ENCODE measurements around the gene TCF20. TPM values are rescaled to one million over a fixed set of nuclear protein-coding genes. Genes with fewer than 3 reads are reported as not detected.

The TCF20 gene
- total RNA-seq (26.4 TPM), polyA plus RNA-seq (9.9 TPM)
- long read RNA-seq, donor 1, full-length matches to known transcripts: 1 of 1 reads
- long read RNA-seq, donor 1, partial matches to known transcripts: 0 of 1 reads
- long read RNA-seq, donor 1, other reads (novel, unspliced or antisense): 0 of 1 reads
- long read RNA-seq, donor 2, full-length matches to known transcripts: 13 of 27 reads
- long read RNA-seq, donor 2, partial matches to known transcripts: 14 of 27 reads
- long read RNA-seq, donor 2, other reads (novel, unspliced or antisense): 0 of 27 reads
- long read RNA-seq, donor 3, full-length matches to known transcripts: 8 of 17 reads
- long read RNA-seq, donor 3, partial matches to known transcripts: 0 of 17 reads
- long read RNA-seq, donor 3, other reads (novel, unspliced or antisense): 9 of 17 reads
- long read RNA-seq, donor 4, full-length matches to known transcripts: 5 of 12 reads
- long read RNA-seq, donor 4, partial matches to known transcripts: 0 of 12 reads
- long read RNA-seq, donor 4, other reads (novel, unspliced or antisense): 7 of 12 reads
- long read RNA-seq, donor 5, full-length matches to known transcripts: 8 of 8 reads
- long read RNA-seq, donor 5, partial matches to known transcripts: 0 of 8 reads
- long read RNA-seq, donor 5, other reads (novel, unspliced or antisense): 0 of 8 reads
- long read RNA-seq, donor 6, full-length matches to known transcripts: 3 of 11 reads
- long read RNA-seq, donor 6, partial matches to known transcripts: 0 of 11 reads
- long read RNA-seq, donor 6, other reads (novel, unspliced or antisense): 8 of 11 reads
- long read RNA-seq, donor 7, full-length matches to known transcripts: 7 of 7 reads
- long read RNA-seq, donor 7, partial matches to known transcripts: 0 of 7 reads
- long read RNA-seq, donor 7, other reads (novel, unspliced or antisense): 0 of 7 reads
- long read RNA-seq, donor 8, full-length matches to known transcripts: 3 of 3 reads
- long read RNA-seq, donor 8, partial matches to known transcripts: 0 of 3 reads
- long read RNA-seq, donor 8, other reads (novel, unspliced or antisense): 0 of 3 reads
- long read RNA-seq, donor 9, full-length matches to known transcripts: 3 of 9 reads
- long read RNA-seq, donor 9, partial matches to known transcripts: 6 of 9 reads
- long read RNA-seq, donor 9, other reads (novel, unspliced or antisense): 0 of 9 reads
- long read RNA-seq, donor 10, full-length matches to known transcripts: 7 of 16 reads
- long read RNA-seq, donor 10, partial matches to known transcripts: 9 of 16 reads
- long read RNA-seq, donor 10, other reads (novel, unspliced or antisense): 0 of 16 reads

DNA sequence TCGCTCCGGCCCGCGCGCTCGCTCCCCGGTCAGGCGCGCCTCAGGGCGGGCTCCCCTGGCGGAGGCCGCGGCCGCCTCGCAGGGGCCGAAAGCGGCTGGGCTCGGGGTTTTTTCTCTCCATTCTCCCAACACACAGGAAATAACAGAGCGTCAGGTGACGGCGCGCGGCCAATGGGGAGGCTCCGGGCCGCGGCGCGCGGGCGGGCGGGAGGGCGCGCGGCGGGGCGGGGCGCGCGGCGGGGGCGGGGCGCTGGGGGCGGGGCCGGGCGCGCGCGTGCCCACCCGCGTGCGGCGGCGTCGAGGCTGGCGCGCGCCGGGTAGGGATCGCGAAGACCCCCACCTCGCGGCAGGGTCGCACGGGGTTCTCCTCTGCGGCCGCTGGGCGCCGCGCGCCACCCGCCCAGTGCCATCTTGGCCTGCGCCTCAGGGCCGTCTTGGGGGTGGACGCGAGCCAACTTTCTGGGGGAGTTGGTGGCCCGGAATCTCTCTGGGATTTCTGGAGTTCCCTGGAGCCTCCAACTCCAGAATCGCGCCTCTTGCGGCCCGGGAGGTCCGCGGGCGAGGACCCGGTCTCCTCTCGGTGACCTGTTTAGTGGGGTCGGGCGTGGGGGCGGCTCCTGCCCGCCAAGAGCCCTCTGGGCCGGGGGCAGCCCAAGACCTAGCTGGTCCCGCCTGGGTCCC lies at the start of gene TCF20:
Gene TCF20 (minus strand): TSS at position 144 of the 681 bp plus-strand sequence. CDS start 55,348 bp downstream, outside the sequence.
- peaks cover 15 to 17% of the 10 kb centered on the region in 2 donors for H3K4me1 ChIP-seq (ENCODE audit: control insufficient read depth in 2 of 2, insufficient read depth in 2 of 2, low read length in 2 of 2)
- peaks cover 0 to 2% of the 10 kb centered on the region in 2 donors for H3K27me3 ChIP-seq (ENCODE audit: control insufficient read depth in 2 of 2, insufficient read depth in 1 of 2, low read length in 1 of 2)
- WGBS: 11% methylated on average over 91 of the region's 91 CpGs
- peaks cover 0 to 4% of the 10 kb centered on the region in 2 donors for H3K9me3 ChIP-seq (ENCODE audit: control insufficient read depth in 2 of 2, insufficient read depth in 1 of 2, low read length in 1 of 2)
- peak in 4 of 9 donors; percentile 70 to 88 (median 76) for DNase-seq (ENCODE audit: low read depth in 6 of 9, low spot score in 9 of 9)
- peak within 1 kb of the TSS; percentile 92 to 98 for H3K4me3 ChIP-seq (ENCODE audit: low read length in 2 of 2)
- H3K36me3 ChIP-seq (ENCODE audit: control insufficient read depth in 2 of 2, insufficient read depth in 2 of 2, low read length in 1 of 2): peaks cover 0 to 2% of the 10 kb centered on the region in 2 donors
- H3K27ac ChIP-seq (ENCODE audit: low read depth in 1 of 2, low read length in 1 of 2): peak within 1 kb of the TSS; percentile 80 to 92

DNA sequence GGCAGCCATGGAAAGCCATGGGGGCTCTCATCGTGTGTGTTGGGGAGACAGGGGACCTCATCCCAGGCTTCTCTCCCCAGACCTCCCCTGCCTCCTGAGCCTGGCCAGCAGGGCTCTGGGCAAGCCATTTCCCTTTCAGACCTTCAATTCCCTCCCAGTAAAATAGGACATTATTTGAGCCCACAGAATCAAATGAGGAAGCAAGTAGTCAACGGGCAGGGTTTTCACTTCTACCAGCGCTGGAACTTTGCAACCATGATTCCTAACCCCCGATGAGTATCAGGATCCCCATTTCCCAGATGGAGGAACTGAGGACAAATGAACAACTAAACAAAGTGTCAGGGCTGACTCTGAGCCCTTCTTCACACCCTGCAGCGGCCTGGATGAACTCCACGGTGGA lies 48.9 kb upstream of the TCF20 start:
- Histone ChIP-seq H3K27ac (ENCODE audit: low read depth in 1 of 2, low read length in 1 of 2) (no peak overlapping the region), H3K27me3 (ENCODE audit: control insufficient read depth in 2 of 2, insufficient read depth in 1 of 2, low read length in 1 of 2) (peaks cover 0 to 3% of the 10 kb centered on the region in 2 donors), H3K4me1 (ENCODE audit: control insufficient read depth in 2 of 2, insufficient read depth in 2 of 2, low read length in 2 of 2) (peaks cover 0 to 7% of the 10 kb centered on the region in 2 donors), H3K36me3 (ENCODE audit: control insufficient read depth in 2 of 2, insufficient read depth in 2 of 2, low read length in 1 of 2) (no peaks in the 10 kb centered on the region), H3K4me3 (ENCODE audit: low read length in 2 of 2) (no peak overlapping the region), H3K9me3 (ENCODE audit: control insufficient read depth in 2 of 2, insufficient read depth in 1 of 2, low read length in 1 of 2) (no peaks in the 10 kb centered on the region)
- 85% methylated on average over 6 of the region's 6 CpGs for WGBS
- no peak for DNase-seq (ENCODE audit: low read depth in 6 of 9, low spot score in 9 of 9)

DNA sequence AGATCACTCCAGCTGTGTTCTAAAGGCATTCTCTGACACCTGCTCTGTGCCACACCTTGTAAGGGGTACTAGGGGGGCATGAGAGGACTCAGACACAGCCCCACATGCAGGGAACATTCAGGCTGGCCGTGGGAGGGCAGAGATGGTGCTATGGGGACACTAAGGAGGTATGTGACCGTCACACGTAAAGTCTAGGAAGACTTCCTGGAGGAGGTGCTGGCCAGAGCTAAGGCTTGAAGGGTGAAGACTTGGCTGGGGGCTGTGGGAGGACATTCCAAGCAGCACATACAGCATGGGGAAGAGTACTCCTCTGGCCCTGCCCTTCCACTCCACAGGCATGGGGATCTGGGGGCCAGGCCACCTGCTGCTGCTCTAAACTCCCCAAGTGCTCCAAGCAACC lies 48.5 kb upstream of the TCF20 start:
- peaks cover 0 to 7% of the 10 kb centered on the region in 2 donors for H3K27me3 ChIP-seq (ENCODE audit: control insufficient read depth in 2 of 2, insufficient read depth in 1 of 2, low read length in 1 of 2)
- DNase-seq (ENCODE audit: low read depth in 6 of 9, low spot score in 9 of 9): no peak
- no peak overlapping the region for H3K4me3 ChIP-seq (ENCODE audit: low read length in 2 of 2)
- WGBS: 95% methylated on average over 3 of the region's 3 CpGs
- H3K36me3 ChIP-seq (ENCODE audit: control insufficient read depth in 2 of 2, insufficient read depth in 2 of 2, low read length in 1 of 2): no peaks in the 10 kb centered on the region
- H3K4me1 ChIP-seq (ENCODE audit: control insufficient read depth in 2 of 2, insufficient read depth in 2 of 2, low read length in 2 of 2): peaks cover 0 to 11% of the 10 kb centered on the region in 2 donors
- H3K9me3 ChIP-seq (ENCODE audit: control insufficient read depth in 2 of 2, insufficient read depth in 1 of 2, low read length in 1 of 2): no peaks in the 10 kb centered on the region
- no peak overlapping the region for H3K27ac ChIP-seq (ENCODE audit: low read depth in 1 of 2, low read length in 1 of 2)

DNA sequence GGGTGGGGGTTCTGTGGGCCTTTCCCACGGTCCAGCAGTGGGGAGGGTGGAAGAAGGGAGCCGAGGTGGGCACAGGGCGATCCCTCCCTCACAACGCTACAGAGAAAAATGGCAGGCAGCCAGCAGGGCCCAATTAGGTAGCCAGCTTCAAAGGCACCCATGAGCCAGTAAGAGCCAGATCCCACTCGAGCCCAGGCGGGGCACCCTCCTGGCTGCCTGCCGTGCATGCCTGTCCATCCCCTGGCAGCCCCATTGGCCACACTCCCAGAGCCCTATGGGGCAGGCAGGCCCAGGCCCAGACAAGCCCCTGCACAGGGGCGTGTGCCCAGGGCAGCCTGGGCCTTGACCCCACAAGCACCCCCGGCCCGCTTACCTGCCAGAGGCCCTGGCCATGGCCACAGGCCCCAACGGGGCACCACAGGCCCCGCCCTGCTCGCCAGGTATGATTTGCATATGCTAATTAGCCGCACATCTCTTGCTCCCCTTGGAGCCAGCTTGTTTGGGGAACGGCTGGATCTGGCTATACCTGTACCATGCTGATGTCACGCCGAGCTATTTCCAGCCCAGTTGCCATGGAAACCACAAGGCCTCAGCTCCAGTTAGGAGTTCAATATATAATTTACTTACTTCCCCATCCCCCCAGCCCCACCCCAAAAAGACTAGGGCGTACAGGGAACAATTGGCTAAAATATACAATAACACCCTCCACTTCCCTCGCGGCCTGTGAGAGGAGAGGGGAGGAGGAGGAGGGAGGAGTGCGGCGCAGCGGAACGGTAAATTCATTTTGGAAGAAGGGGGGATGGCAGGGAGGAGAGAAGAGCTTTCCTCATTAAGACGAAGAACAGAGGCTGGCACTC lies 47.5 kb upstream of the TCF20 start:
- 91% methylated on average over 25 of the region's 25 CpGs for WGBS
- no peak for DNase-seq (ENCODE audit: low read depth in 6 of 9, low spot score in 9 of 9)
- Histone ChIP-seq H3K36me3 (ENCODE audit: control insufficient read depth in 2 of 2, insufficient read depth in 2 of 2, low read length in 1 of 2) (no peaks in the 10 kb centered on the region), H3K4me1 (ENCODE audit: control insufficient read depth in 2 of 2, insufficient read depth in 2 of 2, low read length in 2 of 2) (peaks cover 0 to 22% of the 10 kb centered on the region in 2 donors), H3K27me3 (ENCODE audit: control insufficient read depth in 2 of 2, insufficient read depth in 1 of 2, low read length in 1 of 2) (peaks cover 0 to 11% of the 10 kb centered on the region in 2 donors), H3K4me3 (ENCODE audit: low read length in 2 of 2) (no peak overlapping the region), H3K27ac (ENCODE audit: low read depth in 1 of 2, low read length in 1 of 2) (no peak overlapping the region), H3K9me3 (ENCODE audit: control insufficient read depth in 2 of 2, insufficient read depth in 1 of 2, low read length in 1 of 2) (no peaks in the 10 kb centered on the region)

DNA sequence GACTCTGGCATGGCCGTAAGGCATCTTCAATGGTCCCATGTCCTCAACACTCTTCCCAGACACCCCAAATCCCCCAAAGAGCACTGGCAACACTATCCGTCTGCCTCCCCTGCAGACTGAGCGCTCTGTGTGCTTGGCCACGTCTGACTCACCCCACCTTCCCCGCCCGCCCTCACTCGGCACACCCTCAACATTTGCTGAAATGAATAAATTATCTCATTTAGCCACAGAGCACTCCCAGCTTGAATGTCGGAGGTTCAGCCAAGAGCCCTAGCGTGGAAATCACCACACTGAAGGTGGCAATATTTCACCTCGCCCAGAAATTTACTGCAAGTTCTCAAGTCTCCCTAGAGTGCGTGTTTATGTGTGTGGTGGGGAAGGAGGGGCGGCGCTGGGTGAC lies 46.6 kb upstream of the TCF20 start:
- Histone ChIP-seq H3K4me1 (ENCODE audit: control insufficient read depth in 2 of 2, insufficient read depth in 2 of 2, low read length in 2 of 2) (peaks cover 0 to 28% of the 10 kb centered on the region in 2 donors), H3K36me3 (ENCODE audit: control insufficient read depth in 2 of 2, insufficient read depth in 2 of 2, low read length in 1 of 2) (no peaks in the 10 kb centered on the region), H3K4me3 (ENCODE audit: low read length in 2 of 2) (no peak overlapping the region), H3K27ac (ENCODE audit: low read depth in 1 of 2, low read length in 1 of 2) (no peak overlapping the region), H3K9me3 (ENCODE audit: control insufficient read depth in 2 of 2, insufficient read depth in 1 of 2, low read length in 1 of 2) (no peaks in the 10 kb centered on the region), H3K27me3 (ENCODE audit: control insufficient read depth in 2 of 2, insufficient read depth in 1 of 2, low read length in 1 of 2) (peaks cover 0 to 11% of the 10 kb centered on the region in 2 donors)
- DNase-seq (ENCODE audit: low read depth in 6 of 9, low spot score in 9 of 9): no peak
- 87% methylated on average over 13 of the region's 13 CpGs for WGBS

DNA sequence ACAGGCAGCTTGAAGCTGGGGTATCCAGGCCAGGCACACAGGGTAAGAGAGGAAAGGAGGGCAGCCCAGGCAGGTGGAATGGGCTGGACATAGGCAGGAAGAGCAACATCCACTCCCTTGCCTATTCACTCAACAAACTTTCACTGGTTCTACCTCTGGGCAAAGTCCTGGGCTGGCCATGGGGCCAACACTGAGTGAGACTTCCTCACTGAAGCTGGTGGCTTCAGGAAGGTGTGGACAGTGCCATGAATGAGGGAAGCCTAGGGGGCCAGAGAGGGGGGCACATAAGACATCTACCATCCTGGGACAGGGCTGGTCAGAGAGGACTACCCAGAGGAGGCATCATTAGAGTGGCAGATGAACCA lies 44.9 kb upstream of the TCF20 start:
- H3K36me3 ChIP-seq (ENCODE audit: control insufficient read depth in 2 of 2, insufficient read depth in 2 of 2, low read length in 1 of 2): no peaks in the 10 kb centered on the region
- peaks cover 0 to 29% of the 10 kb centered on the region in 2 donors for H3K4me1 ChIP-seq (ENCODE audit: control insufficient read depth in 2 of 2, insufficient read depth in 2 of 2, low read length in 2 of 2)
- no peak overlapping the region for H3K27ac ChIP-seq (ENCODE audit: low read depth in 1 of 2, low read length in 1 of 2)
- no peaks in the 10 kb centered on the region for H3K9me3 ChIP-seq (ENCODE audit: control insufficient read depth in 2 of 2, insufficient read depth in 1 of 2, low read length in 1 of 2)
- peaks cover 0 to 11% of the 10 kb centered on the region in 2 donors for H3K27me3 ChIP-seq (ENCODE audit: control insufficient read depth in 2 of 2, insufficient read depth in 1 of 2, low read length in 1 of 2)
- no peak overlapping the region for H3K4me3 ChIP-seq (ENCODE audit: low read length in 2 of 2)
- DNase-seq (ENCODE audit: low read depth in 6 of 9, low spot score in 9 of 9): no peak

DNA sequence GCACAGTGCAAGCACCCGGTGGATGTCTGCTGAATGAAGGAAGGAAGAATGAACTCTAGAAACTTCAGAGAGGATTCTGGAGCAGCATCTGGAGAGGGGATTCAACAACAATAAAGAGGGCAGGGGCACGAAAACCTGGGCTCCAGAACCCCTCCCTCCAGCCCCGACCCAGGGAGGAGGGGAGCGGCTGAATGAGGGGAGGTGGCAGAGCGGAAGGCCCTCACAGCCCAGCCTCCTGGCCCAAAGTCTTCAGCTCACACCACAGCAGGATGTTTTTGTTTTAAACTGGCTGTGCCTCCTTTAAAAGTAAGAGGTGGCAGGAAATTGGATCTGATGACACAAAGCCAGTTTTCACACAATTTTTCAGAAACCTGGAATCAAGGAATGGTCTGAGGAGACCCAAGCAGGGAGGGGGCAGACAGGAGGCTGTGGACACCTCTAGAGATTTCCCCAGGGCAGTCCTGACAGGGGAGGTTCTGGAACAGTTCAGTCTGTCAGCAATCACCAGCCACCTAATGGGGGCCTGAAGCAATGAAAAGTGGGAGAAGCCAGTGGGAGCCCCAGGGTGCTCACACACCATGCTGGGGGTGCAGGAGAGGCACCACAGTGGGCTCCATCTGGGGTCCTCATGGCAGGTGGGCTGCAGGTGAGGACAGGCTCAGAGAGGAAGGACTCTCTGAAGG lies 44.4 kb upstream of the TCF20 start:
- Histone ChIP-seq H3K27me3 (ENCODE audit: control insufficient read depth in 2 of 2, insufficient read depth in 1 of 2, low read length in 1 of 2) (peaks cover 0 to 11% of the 10 kb centered on the region in 2 donors), H3K4me1 (ENCODE audit: control insufficient read depth in 2 of 2, insufficient read depth in 2 of 2, low read length in 2 of 2) (peaks cover 0 to 29% of the 10 kb centered on the region in 2 donors), H3K4me3 (ENCODE audit: low read length in 2 of 2) (no peak overlapping the region), H3K9me3 (ENCODE audit: control insufficient read depth in 2 of 2, insufficient read depth in 1 of 2, low read length in 1 of 2) (no peaks in the 10 kb centered on the region), H3K27ac (ENCODE audit: low read depth in 1 of 2, low read length in 1 of 2) (no peak overlapping the region), H3K36me3 (ENCODE audit: control insufficient read depth in 2 of 2, insufficient read depth in 2 of 2, low read length in 1 of 2) (no peaks in the 10 kb centered on the region)
- WGBS: 74% methylated on average over 5 of the region's 5 CpGs
- no peak for DNase-seq (ENCODE audit: low read depth in 6 of 9, low spot score in 9 of 9)
